ENCODE results near the gene NDUFA3. TPM values are rescaled to one million over a fixed set of nuclear protein-coding genes. Genes with fewer than 3 reads are reported as not detected.

The NDUFA3 gene
- total RNA-seq, 2 experiments from 2014 or later, result 86.3 to 92.4 TPM

GRCh38 chr19:54128796-54129616 lies 26.4 kb downstream of the NDUFA3 start:
- no peaks in the 10 kb centered on the region for H3K79me2 ChIP-seq (ENCODE audit: insufficient read depth, low read depth, low read length)
- H4K20me1 ChIP-seq (ENCODE audit: insufficient read depth, low read length), result no peaks in the 10 kb centered on the region
- POLR2A ChIA-PET, result no interaction called here
- no peaks in the 10 kb centered on the region for H3K9me3 ChIP-seq (ENCODE audit: low read length)
- no peak overlapping the region for H3K4me3 ChIP-seq (ENCODE audit: low read depth, low read length, poor library complexity, severe bottlenecking)
- H2AFZ ChIP-seq (ENCODE audit: low read length), result no peak overlapping the region
- no peaks in the 10 kb centered on the region for H3K4me1 ChIP-seq (ENCODE audit: insufficient read depth, low read length, poor library complexity, severe bottlenecking)
- intact Hi-C loops (cut with micrococcal nuclease; ENCODE audit: unreplicated experiment), result no loop called here
- H3K27ac ChIP-seq (ENCODE audit: low read depth, low read length, poor library complexity, severe bottlenecking), result no peak overlapping the region
- BruUV-seq (replicated peaks), result no TSS peak
- H3K36me3 ChIP-seq (ENCODE audit: insufficient read depth, low read length), result peaks cover 64% of the 10 kb centered on the region
- no peak overlapping the region for H3K4me2 ChIP-seq (ENCODE audit: low read length)
- CTCF ChIA-PET (ENCODE audit: unreplicated experiment), result no interaction called here
- TF ChIP-seq EZH2phosphoT487 (IDR thresholded peaks at IDR 0.05; ENCODE audit: borderline replicate concordance, low read depth, low read length), result no peak
- TF ChIP-seq, protein P1, sequence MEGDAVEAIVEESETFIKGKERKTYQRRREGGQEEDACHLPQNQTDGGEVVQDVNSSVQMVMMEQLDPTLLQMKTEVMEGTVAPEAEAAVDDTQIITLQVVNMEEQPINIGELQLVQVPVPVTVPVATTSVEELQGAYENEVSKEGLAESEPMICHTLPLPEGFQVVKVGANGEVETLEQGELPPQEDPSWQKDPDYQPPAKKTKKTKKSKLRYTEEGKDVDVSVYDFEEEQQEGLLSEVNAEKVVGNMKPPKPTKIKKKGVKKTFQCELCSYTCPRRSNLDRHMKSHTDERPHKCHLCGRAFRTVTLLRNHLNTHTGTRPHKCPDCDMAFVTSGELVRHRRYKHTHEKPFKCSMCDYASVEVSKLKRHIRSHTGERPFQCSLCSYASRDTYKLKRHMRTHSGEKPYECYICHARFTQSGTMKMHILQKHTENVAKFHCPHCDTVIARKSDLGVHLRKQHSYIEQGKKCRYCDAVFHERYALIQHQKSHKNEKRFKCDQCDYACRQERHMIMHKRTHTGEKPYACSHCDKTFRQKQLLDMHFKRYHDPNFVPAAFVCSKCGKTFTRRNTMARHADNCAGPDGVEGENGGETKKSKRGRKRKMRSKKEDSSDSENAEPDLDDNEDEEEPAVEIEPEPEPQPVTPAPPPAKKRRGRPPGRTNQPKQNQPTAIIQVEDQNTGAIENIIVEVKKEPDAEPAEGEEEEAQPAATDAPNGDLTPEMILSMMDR (conservative IDR thresholded peaks at IDR 0.05; ENCODE audit: low read length), result no peak
- no peaks in the 10 kb centered on the region for H3K9me2 ChIP-seq (ENCODE audit: insufficient read depth, low read length)
- no peak for DNase-seq (ENCODE audit: low spot score)

DNA sequence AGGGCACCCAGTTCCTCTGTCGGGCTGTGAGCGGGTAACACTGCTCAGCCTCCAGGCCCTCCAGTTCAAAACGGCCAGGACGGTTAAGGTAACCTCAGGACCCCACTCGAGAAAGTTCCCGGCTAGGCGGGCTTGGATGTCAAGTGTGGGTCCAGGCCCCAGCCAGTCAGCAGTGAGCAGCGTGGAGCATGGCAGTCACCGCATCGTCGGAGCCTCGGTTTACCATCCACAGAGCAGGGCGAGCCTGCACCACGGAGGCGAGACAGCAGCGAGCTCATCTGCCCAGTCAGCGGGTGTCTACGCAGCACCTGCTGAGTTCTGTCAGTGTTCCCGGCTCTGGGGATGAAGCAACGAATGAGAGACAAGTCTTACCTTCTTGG lies 27.0 kb downstream of the NDUFA3 start:
- peaks cover 58% of the 10 kb centered on the region for H3K36me3 ChIP-seq (ENCODE audit: insufficient read depth, low read length)
- no peak for DNase-seq (ENCODE audit: low spot score)
- no peak overlapping the region for H3K27ac ChIP-seq (ENCODE audit: low read depth, low read length, poor library complexity, severe bottlenecking)
- H3K4me3 ChIP-seq (ENCODE audit: low read depth, low read length, poor library complexity, severe bottlenecking), result no peak overlapping the region
- no peaks in the 10 kb centered on the region for H3K9me2 ChIP-seq (ENCODE audit: insufficient read depth, low read length)
- no peak for TF ChIP-seq EZH2phosphoT487 (IDR thresholded peaks at IDR 0.05; ENCODE audit: borderline replicate concordance, low read depth, low read length)
- TF ChIP-seq, protein P1 (conservative IDR thresholded peaks at IDR 0.05; ENCODE audit: low read length), result no peak
- H3K79me2 ChIP-seq (ENCODE audit: insufficient read depth, low read depth, low read length), result no peaks in the 10 kb centered on the region
- no peak overlapping the region for H3K4me2 ChIP-seq (ENCODE audit: low read length)
- intact Hi-C loops (cut with micrococcal nuclease; ENCODE audit: unreplicated experiment), result no loop called here
- POLR2A ChIA-PET, result no interaction called here
- H3K9me3 ChIP-seq (ENCODE audit: low read length), result no peaks in the 10 kb centered on the region
- CTCF ChIA-PET (ENCODE audit: unreplicated experiment), result no interaction called here
- H4K20me1 ChIP-seq (ENCODE audit: insufficient read depth, low read length), result no peaks in the 10 kb centered on the region
- no peaks in the 10 kb centered on the region for H3K4me1 ChIP-seq (ENCODE audit: insufficient read depth, low read length, poor library complexity, severe bottlenecking)
- BruUV-seq (replicated peaks), result no TSS peak
- no peak overlapping the region for H2AFZ ChIP-seq (ENCODE audit: low read length)

DNA sequence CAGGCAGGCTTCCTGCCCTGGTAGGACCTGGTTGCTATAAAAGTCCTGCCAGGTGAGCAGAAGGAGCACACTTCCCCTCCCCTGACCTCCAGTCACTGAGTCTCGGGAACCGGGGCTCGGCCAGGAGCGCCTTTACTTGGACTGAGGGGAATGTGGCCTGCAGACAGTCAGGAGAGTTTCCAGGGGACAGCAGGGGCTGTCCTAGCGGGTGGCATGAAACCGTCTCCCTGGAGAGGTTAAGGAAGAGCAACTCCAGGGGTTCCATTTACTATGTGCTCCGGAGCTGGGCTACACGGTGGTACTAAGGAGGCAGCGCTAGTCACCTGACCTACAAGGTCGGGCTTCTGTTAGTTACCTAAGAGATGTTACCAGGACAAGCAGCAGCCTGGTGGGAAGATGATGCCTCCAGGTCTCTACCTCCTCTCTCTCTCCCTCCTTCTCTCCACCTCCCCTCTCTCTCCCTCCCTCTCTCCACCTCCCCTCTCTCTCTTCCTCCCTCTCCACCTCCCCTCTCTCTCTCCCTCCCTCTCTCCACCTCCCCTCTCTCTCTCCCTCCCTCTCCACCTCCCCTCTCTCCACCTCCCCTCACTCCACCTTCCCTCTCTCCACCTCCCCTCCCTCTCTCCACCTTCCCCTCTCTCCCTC lies 30.8 kb downstream of the NDUFA3 start:
- Histone ChIP-seq H3K4me3 (ENCODE audit: low read depth, low read length, poor library complexity, severe bottlenecking) (no peak overlapping the region), H2AFZ (ENCODE audit: low read length) (no peak overlapping the region), H4K20me1 (ENCODE audit: insufficient read depth, low read length) (no peaks in the 10 kb centered on the region), H3K36me3 (ENCODE audit: insufficient read depth, low read length) (peaks cover 29% of the 10 kb centered on the region), H3K79me2 (ENCODE audit: insufficient read depth, low read depth, low read length) (peaks cover 8% of the 10 kb centered on the region; the same call in 1 of the 2 replicates), H3K4me2 (ENCODE audit: low read length) (no peak overlapping the region), H3K9me2 (ENCODE audit: insufficient read depth, low read length) (no peaks in the 10 kb centered on the region), H3K4me1 (ENCODE audit: insufficient read depth, low read length, poor library complexity, severe bottlenecking) (peaks cover 8% of the 10 kb centered on the region), H3K9me3 (ENCODE audit: low read length) (no peaks in the 10 kb centered on the region), H3K27ac (ENCODE audit: low read depth, low read length, poor library complexity, severe bottlenecking) (no peak overlapping the region)
- ChIA-PET CTCF (ENCODE audit: unreplicated experiment) (no interaction called here), POLR2A (no interaction called here)
- no peak for DNase-seq (ENCODE audit: low spot score)
- intact Hi-C loops (cut with micrococcal nuclease; ENCODE audit: unreplicated experiment), result no loop called here
- no peak for TF ChIP-seq EZH2phosphoT487 (IDR thresholded peaks at IDR 0.05; ENCODE audit: borderline replicate concordance, low read depth, low read length)
- no TSS peak for BruUV-seq (replicated peaks)

Measured in OCI-LY7 (cell line).